Ectodermal cell (in vitro differentiated cells): ENCODE data around the gene SIAE.

Experiments used
- H3K27ac ChIP-seq: 2 replicates; pipeline ENCODE4 v1.7.0; 2013; ENCODE audit warnings: mild to moderate bottlenecking, low read depth, low read length; ENCODE audit not compliant: insufficient read depth, poor library complexity, severe bottlenecking
- H3K27me3 ChIP-seq: 2 replicates; pipeline ENCODE4 v1.7.0; 2013; ENCODE audit warnings: mild to moderate bottlenecking, low read length; ENCODE audit not compliant: insufficient read depth, control insufficient read depth, poor library complexity, severe bottlenecking
- H3K36me3 ChIP-seq: one replicate; pipeline ENCODE4 v1.7.0; 2013; ENCODE audit warnings: low read length; ENCODE audit not compliant: control insufficient read depth, insufficient read depth
- H3K4me1 ChIP-seq: one replicate; pipeline ENCODE4 v1.7.0; 2013; ENCODE audit warnings: low read length; ENCODE audit not compliant: control insufficient read depth, insufficient read depth
- H3K4me3 ChIP-seq: 2 replicates; pipeline ENCODE4 v1.7.0; 2013; ENCODE audit warnings: low read depth, low read length, control low read depth; ENCODE audit not compliant: insufficient read depth
- H3K9me3 ChIP-seq: 2 replicates; pipeline ENCODE4 v1.7.0; 2013; ENCODE audit warnings: mild to moderate bottlenecking, low read length, moderate library complexity; ENCODE audit not compliant: control insufficient read depth
- WGBS, 2 experiments: methylation state at CpG; one replicate each; pipeline ENCODE4 v1.1.7; 2013; ENCODE audit warnings: missing lambda C conversion rate in 2 of 2; 5-methylcytosine and 5-hydroxymethylcytosine counted together

SIAE gene

GRCh38 chr11:124667601-124668000 is 5.9 kb downstream of the SIAE start:
- H3K4me1 ChIP-seq = no peaks in the 10 kb centered on the region
- peaks cover 9% of the 10 kb centered on the region for H3K27me3 ChIP-seq
- no peaks in the 10 kb centered on the region for H3K36me3 ChIP-seq
- WGBS, 2 experiments = 91 to 94% methylated on average over 3 of the region's 3 CpGs
- no peak overlapping the region for H3K27ac ChIP-seq
- H3K9me3 ChIP-seq = no peaks in the 10 kb centered on the region
- no peak overlapping the region for H3K4me3 ChIP-seq

GRCh38 chr11:124663861-124664260 is 9.7 kb downstream of the SIAE start:
- H3K27ac ChIP-seq = no peak overlapping the region
- no peaks in the 10 kb centered on the region for H3K9me3 ChIP-seq
- H3K36me3 ChIP-seq = no peaks in the 10 kb centered on the region
- no peak overlapping the region for H3K4me3 ChIP-seq
- 96 to 100% methylated on average over 2 of the region's 2 CpGs for WGBS, 2 experiments
- no peaks in the 10 kb centered on the region for H3K27me3 ChIP-seq
- H3K4me1 ChIP-seq = no peaks in the 10 kb centered on the region

- H3K9me3 ChIP-seq = no peaks in the 10 kb centered on the region
- peaks cover 6% of the 10 kb centered on the region for H3K4me1 ChIP-seq
- no peak overlapping the region for H3K4me3 ChIP-seq
- no peak overlapping the region for H3K27ac ChIP-seq
- WGBS, 2 experiments = 88 to 92% methylated on average over 4 of the region's 4 CpGs
- no peaks in the 10 kb centered on the region for H3K27me3 ChIP-seq
- H3K36me3 ChIP-seq = no peaks in the 10 kb centered on the region
These were observed 11.4 kb downstream of the SIAE start for GRCh38 chr11:124662106-124662505.

GRCh38 chr11:124661553-124661952 is 12.0 kb downstream of the SIAE start:
- H3K9me3 ChIP-seq = no peaks in the 10 kb centered on the region
- H3K4me3 ChIP-seq = no peak overlapping the region
- no peaks in the 10 kb centered on the region for H3K27me3 ChIP-seq
- no peaks in the 10 kb centered on the region for H3K36me3 ChIP-seq
- no peak overlapping the region for H3K27ac ChIP-seq
- H3K4me1 ChIP-seq = peaks cover 10% of the 10 kb centered on the region

- Histone ChIP-seq H3K36me3 (no peaks in the 10 kb centered on the region), H3K27ac (no peak overlapping the region), H3K9me3 (no peaks in the 10 kb centered on the region), H3K4me1 (peaks cover 10% of the 10 kb centered on the region), H3K4me3 (no peak overlapping the region), H3K27me3 (no peaks in the 10 kb centered on the region)
- 81 to 98% methylated on average over 1 of the region's 1 CpG for WGBS, 2 experiments
These were observed 14.6 kb downstream of the SIAE start for GRCh38 chr11:124658986-124659385.

- Histone ChIP-seq H3K36me3 (no peaks in the 10 kb centered on the region), H3K4me1 (peaks cover 10% of the 10 kb centered on the region), H3K4me3 (no peak overlapping the region), H3K27ac (no peak overlapping the region), H3K27me3 (no peaks in the 10 kb centered on the region), H3K9me3 (no peaks in the 10 kb centered on the region)
- WGBS, 2 experiments = 90 to 91% methylated on average over 3 of the region's 3 CpGs
These were observed 15.0 kb downstream of the SIAE start for GRCh38 chr11:124658501-124658900.

GRCh38 chr11:124657904-124658303 is 15.6 kb downstream of the SIAE start:
- no peak overlapping the region for H3K27ac ChIP-seq
- H3K4me1 ChIP-seq = peaks cover 10% of the 10 kb centered on the region
- H3K4me3 ChIP-seq = no peak overlapping the region
- H3K36me3 ChIP-seq = no peaks in the 10 kb centered on the region
- H3K27me3 ChIP-seq = no peaks in the 10 kb centered on the region
- WGBS, 2 experiments = 54 to 55% methylated on average over 4 to 5 of the region's 5 CpGs
- no peaks in the 10 kb centered on the region for H3K9me3 ChIP-seq

- no peak overlapping the region for H3K4me3 ChIP-seq
- H3K36me3 ChIP-seq = no peaks in the 10 kb centered on the region
- H3K4me1 ChIP-seq = peaks cover 10% of the 10 kb centered on the region
- 27 to 32% methylated on average over 16 of the region's 16 CpGs for WGBS, 2 experiments
- no peaks in the 10 kb centered on the region for H3K27me3 ChIP-seq
- no peaks in the 10 kb centered on the region for H3K9me3 ChIP-seq
- H3K27ac ChIP-seq = no peak overlapping the region
These were observed 16.5 kb downstream of the SIAE start for GRCh38 chr11:124656774-124657630.

- Histone ChIP-seq H3K27ac (no peak overlapping the region), H3K4me3 (no peak overlapping the region), H3K36me3 (no peaks in the 10 kb centered on the region), H3K9me3 (no peaks in the 10 kb centered on the region), H3K27me3 (peaks cover 4% of the 10 kb centered on the region), H3K4me1 (no peaks in the 10 kb centered on the region)
- WGBS, 2 experiments = 84 to 85% methylated on average over 6 of the region's 6 CpGs
These were observed 24.9 kb downstream of the SIAE start for GRCh38 chr11:124648610-124649009.

GRCh38 chr11:124646148-124646547 is 27.4 kb downstream of the SIAE start:
- WGBS, 2 experiments = 85 to 91% methylated on average over 3 of the region's 3 CpGs
- Histone ChIP-seq H3K4me1 (no peaks in the 10 kb centered on the region), H3K9me3 (no peaks in the 10 kb centered on the region), H3K27me3 (peaks cover 4% of the 10 kb centered on the region), H3K36me3 (no peaks in the 10 kb centered on the region), H3K27ac (no peak overlapping the region), H3K4me3 (no peak overlapping the region)
